Upper lobe of left lung (tissue), 4 donors: ENCODE measurements around the gene DACH1.

ENCODE experiments used
- POLR2A ChIP-seq, 4 donors: fragments of 450-650 bp; IDR thresholded peaks; one replicate each; pipeline ENCODE4 v1.5.1; 2016 to 2017; ENCODE audit warnings: antibody characterized with exemption in 4 of 4, mild to moderate bottlenecking in 2 of 4
- POLR2AphosphoS5 ChIP-seq, 2 donors: sonication (generic); formaldehyde crosslinking; IDR thresholded peaks; one replicate each; pipeline ENCODE4 v1.5.1; 2017; ENCODE audit warnings: antibody characterized with exemption in 2 of 2
- TF ChIP-seq, protein P1 (sequence below), 6 experiments: fragments of 450-650 bp in 4 of 6; fragments of 200-600 bp in 2 of 6; sonication (generic) in 2 of 6; IDR thresholded peaks; one replicate each; pipeline ENCODE4 v1.5.1; 2016 to 2019; ENCODE audit warnings: antibody characterized with exemption in 6 of 6

GRCh38 chr13:71913717-71914116 is 46.7 kb upstream of the DACH1 start:
- TF ChIP-seq, protein P1, sequence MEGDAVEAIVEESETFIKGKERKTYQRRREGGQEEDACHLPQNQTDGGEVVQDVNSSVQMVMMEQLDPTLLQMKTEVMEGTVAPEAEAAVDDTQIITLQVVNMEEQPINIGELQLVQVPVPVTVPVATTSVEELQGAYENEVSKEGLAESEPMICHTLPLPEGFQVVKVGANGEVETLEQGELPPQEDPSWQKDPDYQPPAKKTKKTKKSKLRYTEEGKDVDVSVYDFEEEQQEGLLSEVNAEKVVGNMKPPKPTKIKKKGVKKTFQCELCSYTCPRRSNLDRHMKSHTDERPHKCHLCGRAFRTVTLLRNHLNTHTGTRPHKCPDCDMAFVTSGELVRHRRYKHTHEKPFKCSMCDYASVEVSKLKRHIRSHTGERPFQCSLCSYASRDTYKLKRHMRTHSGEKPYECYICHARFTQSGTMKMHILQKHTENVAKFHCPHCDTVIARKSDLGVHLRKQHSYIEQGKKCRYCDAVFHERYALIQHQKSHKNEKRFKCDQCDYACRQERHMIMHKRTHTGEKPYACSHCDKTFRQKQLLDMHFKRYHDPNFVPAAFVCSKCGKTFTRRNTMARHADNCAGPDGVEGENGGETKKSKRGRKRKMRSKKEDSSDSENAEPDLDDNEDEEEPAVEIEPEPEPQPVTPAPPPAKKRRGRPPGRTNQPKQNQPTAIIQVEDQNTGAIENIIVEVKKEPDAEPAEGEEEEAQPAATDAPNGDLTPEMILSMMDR (IDR thresholded peaks at IDR 0.05), result no peak
- TF ChIP-seq POLR2AphosphoS5 (IDR thresholded peaks at IDR 0.05), result no peak
- no peak for TF ChIP-seq POLR2A (IDR thresholded peaks at IDR 0.05)
